ENCODE measurements around the gene LINGO3.

LINGO3 gene

GRCh38 chr19:2330255-2330631 is 22.3 kb upstream of the LINGO3 start:
- no peak for DNase-seq

GRCh38 chr19:2329501-2329916 is 21.6 kb upstream of the LINGO3 start:
- peak overlapping the region; percentile 92 for H3K4me3 ChIP-seq (ENCODE audit: low read depth, low read length)
- in situ Hi-C loops (cut with HindIII; ENCODE audit: low pct_ligation_motif_present, low sequenced_read_pairs), result loop anchor here (5.0 kb wide), 1 partner anchor 92 kb away; the partner anchor contains the start of genes PLEKHJ1 and SF3A2
- no peak for TF ChIP-seq CTCF (IDR thresholded peaks at IDR 0.05; ENCODE audit: low read depth, low read length, missing control alignments)
- no peaks in the 10 kb centered on the region for H3K36me3 ChIP-seq (replicated peaks)
- no peak overlapping the region for H3K27ac ChIP-seq
- no peak for DNase-seq
- no peaks in the 10 kb centered on the region for H3K27me3 ChIP-seq (replicated peaks)

More at GRCh38 chr19:2330255-2330631, 22.3 kb upstream of the LINGO3 start:
- Histone ChIP-seq H3K27ac (no peak overlapping the region), H3K36me3 (replicated peaks) (no peaks in the 10 kb centered on the region), H3K27me3 (replicated peaks) (no peaks in the 10 kb centered on the region), H3K4me3 (ENCODE audit: low read depth, low read length) (no peak overlapping the region)
- TF ChIP-seq CTCF (IDR thresholded peaks at IDR 0.05; ENCODE audit: low read depth, low read length, missing control alignments), result no peak
- in situ Hi-C loops (cut with HindIII; ENCODE audit: low pct_ligation_motif_present, low sequenced_read_pairs), result no loop called here

GRCh38 chr19:2329149-2329478 is 21.2 kb upstream of the LINGO3 start:
- H3K36me3 ChIP-seq (replicated peaks), result peaks cover 2% of the 10 kb centered on the region
- H3K27me3 ChIP-seq (replicated peaks), result no peaks in the 10 kb centered on the region
- H3K27ac ChIP-seq, result no peak overlapping the region
- peak overlapping the region; percentile 92 for H3K4me3 ChIP-seq (ENCODE audit: low read depth, low read length)
- no peak for TF ChIP-seq CTCF (IDR thresholded peaks at IDR 0.05; ENCODE audit: low read depth, low read length, missing control alignments)
- in situ Hi-C loops (cut with HindIII; ENCODE audit: low pct_ligation_motif_present, low sequenced_read_pairs), result loop anchor here (5.0 kb wide), 1 partner anchor 92 kb away; the partner anchor contains the start of genes PLEKHJ1 and SF3A2
- no peak for DNase-seq

- Histone ChIP-seq H3K27me3 (replicated peaks) (no peaks in the 10 kb centered on the region), H3K36me3 (replicated peaks) (peaks cover 5% of the 10 kb centered on the region), H3K27ac (peak within 1 kb of the TSS; percentile 63), H3K4me3 (ENCODE audit: low read depth, low read length) (peak within 1 kb of the TSS; percentile 92)
- TF ChIP-seq CTCF (IDR thresholded peaks at IDR 0.05; ENCODE audit: low read depth, low read length, missing control alignments), result no peak
- in situ Hi-C loops (cut with HindIII; ENCODE audit: low pct_ligation_motif_present, low sequenced_read_pairs), result loop anchor here (5.0 kb wide), 1 partner anchor 91 kb away; the partner anchor contains the start of genes PLEKHJ1 and SF3A2
- DNase-seq, result peak; percentile 66
Observed at GRCh38 chr19:2328401-2329148, 20.6 kb upstream of the LINGO3 start, which contains the start of the genes LSM7 and SPPL2B. Gene LSM7, minus strand, starts transcription at chr19:2328586. Its CDS starts 20 bp downstream, at chr19:2328566. Gene SPPL2B, plus strand, starts transcription at chr19:2328684. Its CDS starts 26 bp downstream, at chr19:2328710.

GRCh38 chr19:2327773-2328400 is 19.9 kb upstream of the LINGO3 start:
- in situ Hi-C loops (cut with HindIII; ENCODE audit: low pct_ligation_motif_present, low sequenced_read_pairs), result loop anchor here (5.0 kb wide), 1 partner anchor 91 kb away; the partner anchor contains the start of genes PLEKHJ1 and SF3A2
- DNase-seq, result peak; percentile 86

More at GRCh38 chr19:2327773-2328400, 19.9 kb upstream of the LINGO3 start:
- TF ChIP-seq CTCF (IDR thresholded peaks at IDR 0.05; ENCODE audit: low read depth, low read length, missing control alignments), result no peak
- peak overlapping the region; percentile 63 for H3K27ac ChIP-seq
- H3K27me3 ChIP-seq (replicated peaks), result no peaks in the 10 kb centered on the region
- H3K4me3 ChIP-seq (ENCODE audit: low read depth, low read length), result peak overlapping the region; percentile 92
- H3K36me3 ChIP-seq (replicated peaks), result peaks cover 9% of the 10 kb centered on the region
